ENCODE results near the gene RFWD3. TPM values are rescaled to one million over a fixed set of nuclear protein-coding genes. Genes with fewer than 3 reads are reported as not detected.

RFWD3 gene
- total and polyA plus RNA-seq, 2 of the 8 experiments (the other 6 are each of a cell fraction or from before 2014, with no cell fraction given) = 67.1 to 114 TPM

GRCh38 chr16:74682556-74682955, 15.9 kb upstream of the RFWD3 start:
- Histone ChIP-seq H3K18ac (ENCODE audit: extremely low read depth, low read length) (no peak overlapping the region), H3K79me2 (ENCODE audit: control insufficient read depth in 1 of 2, insufficient read depth in 2 of 2, low read length in 2 of 2) (no peaks in the 10 kb centered on the region), H2BK12ac (ENCODE audit: low read depth, low read length) (no peak overlapping the region), H4K5ac (ENCODE audit: insufficient read length, low read depth, low read length) (no peak overlapping the region), H3K9me3 (ENCODE audit: insufficient read depth in 2 of 2, low read depth in 1 of 2, low read length in 1 of 2) (no peaks in the 10 kb centered on the region), H3K14ac (ENCODE audit: insufficient read length) (no peak overlapping the region), H3K23me2 (ENCODE audit: low read depth, low read length) (no peaks in the 10 kb centered on the region), H3K36me3 (ENCODE audit: control insufficient read depth in 2 of 4, insufficient read depth in 4 of 4, low read length in 3 of 4) (no peaks in the 10 kb centered on the region), H3K56ac (replicated peaks; ENCODE audit: insufficient read length, low read depth, low read length) (no peak overlapping the region), H2AK5ac (ENCODE audit: low read depth, low read length) (no peak overlapping the region), H3K27ac (ENCODE audit: low read depth, low read length) (no peak overlapping the region; the same call in 1 of the 2 replicates), H4K91ac (replicated peaks; ENCODE audit: insufficient read length, low read length) (no peak overlapping the region), H3K27me3 (replicated peaks in 1 of 4; ENCODE audit: control insufficient read depth in 3 of 4, extremely low read depth in 1 of 4, insufficient read depth in 3 of 4, low read length in 3 of 4) (no peaks in the 10 kb centered on the region), H4K8ac (ENCODE audit: extremely low read depth, insufficient read depth, low read length) (no peak overlapping the region), H3K79me1 (ENCODE audit: low read depth, low read length) (no peaks in the 10 kb centered on the region), H3K4me1 (replicated peaks in 1 of 4; ENCODE audit: control insufficient read depth in 3 of 4, insufficient read depth in 4 of 4, low read length in 3 of 4) (no peaks in the 10 kb centered on the region), H3K4me2 (ENCODE audit: insufficient read depth in 1 of 2, low read depth in 2 of 2, low read length in 2 of 2) (no peak overlapping the region), H2BK5ac (ENCODE audit: low read depth, low read length) (no peak overlapping the region), H2BK20ac (ENCODE audit: low read length) (no peak overlapping the region), H3K4me3 (ENCODE audit: extremely low read depth in 1 of 4, insufficient read depth in 2 of 4, low read depth in 3 of 4, low read length in 4 of 4) (no peak overlapping the region), H3K9ac (replicated peaks in 1 of 4; ENCODE audit: extremely low read depth in 1 of 4, low read depth in 3 of 4, low read length in 3 of 4) (no peak overlapping the region), H2AFZ (ENCODE audit: low read length) (no peak overlapping the region), H3K4ac (replicated peaks; ENCODE audit: insufficient read length, low read depth, low read length) (no peak overlapping the region), H2BK120ac (replicated peaks; ENCODE audit: low read depth, low read length) (no peak overlapping the region), H2BK15ac (ENCODE audit: low read length) (no peak overlapping the region), H3K23ac (ENCODE audit: insufficient read length) (no peak overlapping the region), H4K20me1 (replicated peaks in 1 of 2; ENCODE audit: control insufficient read depth in 1 of 2, insufficient read depth in 2 of 2, low read length in 2 of 2) (peaks cover 0 to 1% of the 10 kb centered on the region in 2 experiments)
- FAIRE-seq (no peak), DNase-seq (ENCODE audit: low read depth in 1 of 2, low spot score in 2 of 2) (no peak)
- ChIA-PET POLR2A (ENCODE audit: partially characterized antibody) (interaction anchor here (1.2 kb wide), 1 partner anchor 17 kb away, joined by 3 read pairs; the partner anchor contains the start of gene MLKL), CTCF (ENCODE audit: partially characterized antibody) (interaction anchor here (1.0 to 2.0 kb wide), 4 partner anchors 23 to 42 kb away, joined by 3 to 8 read pairs (median 4); no protein-coding TSS in a partner anchor)
- TF ChIP-seq TAF7 (optimal IDR thresholded peaks at IDR 0.05; ENCODE audit: borderline replicate concordance, low read depth, low read length) (no peak), SP4 (IDR thresholded peaks at IDR 0.05; ENCODE audit: low read length) (no peak), RNF2 (IDR thresholded peaks at IDR 0.05; ENCODE audit: borderline replicate concordance, low read depth, low read length, missing control alignments, poor library complexity, severe bottlenecking) (no peak), RXRA (IDR thresholded peaks at IDR 0.05; ENCODE audit: insufficient read depth, low read depth, low read length) (no peak), CEBPB (IDR thresholded peaks at IDR 0.05; ENCODE audit: low read depth, low read length) (no peak), ATF3 (IDR thresholded peaks at IDR 0.05; ENCODE audit: insufficient read depth, low read depth, low read length) (no peak), ASH2L (IDR thresholded peaks at IDR 0.05; ENCODE audit: low read length) (no peak), BCL11A (IDR thresholded peaks at IDR 0.05; ENCODE audit: low read depth in 2 of 2, low read length in 2 of 2) (no peak), KDM5A (IDR thresholded peaks at IDR 0.05; ENCODE audit: low read length) (no peak)
- WGBS, 2 experiments (ENCODE audit: extremely low coverage in 1 of 2, insufficient coverage in 1 of 2, insufficient read length in 1 of 2, insufficient replicate concordance in 2 of 2, low coverage in 1 of 2, low lambda C conversion rate in 2 of 2, missing lambda C conversion rate in 1 of 2) = 85% methylated on average over 11 of the region's 11 CpGs; no CpG with 5 or more reads in 1 of the 2 experiments

Measured in H1 (cell line).